ENCODE measurements around the gene CYP46A1.

Gene CYP46A1

DNA sequence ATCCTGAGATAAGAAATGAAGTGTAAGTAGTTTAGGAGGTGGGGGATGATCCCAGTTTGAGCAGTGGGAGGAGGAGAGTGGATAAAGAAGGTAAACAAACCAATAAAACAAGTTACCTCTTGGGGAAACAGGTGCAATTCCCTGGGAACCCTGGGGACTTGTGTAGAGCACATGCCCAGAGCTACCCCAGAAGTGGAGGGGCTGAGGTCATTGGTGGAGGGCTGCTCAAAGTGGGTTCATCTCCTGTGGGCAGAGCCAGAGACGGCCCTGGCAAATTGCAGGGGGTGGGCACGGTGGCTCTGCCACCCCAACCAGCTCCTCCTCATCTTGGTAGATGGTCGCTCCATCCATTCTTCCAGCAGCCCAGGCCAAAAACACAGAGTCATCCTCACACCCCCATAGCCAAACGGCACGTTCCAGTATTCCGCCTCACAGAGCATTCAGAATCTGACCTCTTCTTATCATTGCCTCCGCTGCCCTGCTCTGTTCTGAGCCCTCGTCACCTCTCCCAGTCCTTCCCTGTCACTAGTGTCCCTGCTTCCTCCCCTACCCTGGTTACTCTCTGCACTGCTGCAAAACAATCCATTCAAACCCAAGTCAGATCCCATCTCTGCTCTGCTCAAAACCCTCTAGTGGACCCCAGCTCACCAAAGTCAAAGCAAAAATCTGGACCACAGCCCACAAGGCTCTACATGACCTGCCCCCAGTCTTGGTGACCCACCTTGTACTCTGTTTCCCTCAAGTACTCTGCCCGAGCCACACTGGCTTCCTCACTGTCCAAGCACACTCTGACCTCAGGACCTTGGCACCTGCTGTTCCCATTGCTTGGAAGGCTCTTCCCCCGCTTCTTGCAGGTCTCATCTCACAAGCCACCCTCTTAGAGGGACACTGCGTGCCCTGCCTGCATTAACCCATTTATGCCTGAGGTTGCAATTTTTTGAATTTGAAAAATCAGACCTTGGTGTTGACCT, 5.5 kb downstream of the CYP46A1 start:
- DNase-seq, result no peak

DNA sequence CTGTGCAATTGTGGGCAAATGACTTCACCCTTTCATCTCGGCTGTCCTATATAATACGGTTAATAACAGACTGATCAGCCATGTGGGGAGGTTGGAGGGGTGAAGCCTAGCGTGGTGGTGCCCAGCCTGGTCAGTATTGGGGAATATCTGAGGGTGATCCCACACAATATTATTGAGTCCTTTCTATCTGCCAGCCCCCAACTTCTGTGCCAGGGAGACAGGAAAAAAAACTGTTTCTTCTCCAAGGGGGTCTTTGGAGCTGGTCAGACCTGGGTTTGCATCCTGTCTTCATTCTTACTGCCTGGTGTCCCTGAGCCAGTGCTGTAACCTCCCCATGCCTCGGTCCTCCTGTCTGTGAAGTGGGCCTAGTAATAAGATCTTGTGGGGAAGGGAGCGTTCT, 6.5 kb downstream of the CYP46A1 start:
- DNase-seq, result no peak

DNA sequence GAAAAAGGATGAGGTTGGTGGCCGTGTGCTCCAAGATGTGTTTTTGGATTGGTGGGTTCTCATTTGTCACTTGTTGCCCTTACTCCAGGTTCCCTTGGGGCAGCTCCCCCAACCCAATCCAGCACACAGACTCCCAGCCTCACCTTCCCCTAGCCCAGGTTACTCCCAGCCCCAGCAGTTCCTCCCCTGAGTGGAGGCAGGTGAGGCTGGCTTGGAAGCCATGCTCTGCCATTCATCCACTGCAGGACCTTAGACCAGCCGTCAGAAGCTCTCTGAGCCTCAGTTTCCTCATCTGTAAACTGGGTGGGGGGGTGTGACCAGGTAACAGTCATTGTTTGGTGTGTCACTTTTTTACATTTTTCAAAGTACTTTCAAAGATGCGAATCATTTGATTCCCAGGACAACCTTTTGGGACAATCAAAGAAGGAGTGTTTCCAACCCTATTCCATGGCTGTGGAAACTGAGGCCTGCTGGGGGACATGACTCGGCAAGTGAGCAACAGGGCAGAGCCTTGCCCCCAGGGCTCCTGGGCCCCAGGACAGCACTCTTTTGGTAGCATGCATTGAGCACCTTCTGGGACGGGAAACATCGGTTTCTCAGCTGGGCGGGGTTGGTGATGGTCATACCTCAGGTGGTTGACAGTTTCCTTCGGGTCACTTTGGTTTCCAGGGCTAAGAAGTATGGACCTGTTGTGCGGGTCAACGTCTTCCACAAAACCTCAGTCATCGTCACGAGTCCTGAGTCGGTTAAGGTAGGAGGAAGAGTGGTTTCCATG, 7.2 kb downstream of the CYP46A1 start:
- DNase-seq, result no peak

DNA sequence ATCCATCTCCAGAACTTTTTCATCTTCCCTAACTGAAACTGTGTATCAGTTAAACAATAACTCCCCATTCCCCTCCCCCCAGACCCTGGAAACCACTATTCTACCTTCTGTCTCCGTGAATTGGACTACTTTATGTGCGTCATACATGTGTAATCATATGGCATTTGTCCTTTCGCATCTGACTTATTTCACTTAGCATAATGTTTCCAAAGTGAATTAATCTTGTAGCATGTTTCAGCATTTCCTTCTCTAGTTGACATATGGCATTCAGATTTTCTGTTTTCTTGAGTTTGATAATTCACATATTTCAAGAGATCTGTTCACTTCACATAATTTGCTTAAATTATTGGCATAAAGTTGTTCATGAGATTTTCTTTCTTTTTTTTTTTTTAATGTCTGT, 9.8 kb downstream of the CYP46A1 start:
- no peak for DNase-seq

DNA sequence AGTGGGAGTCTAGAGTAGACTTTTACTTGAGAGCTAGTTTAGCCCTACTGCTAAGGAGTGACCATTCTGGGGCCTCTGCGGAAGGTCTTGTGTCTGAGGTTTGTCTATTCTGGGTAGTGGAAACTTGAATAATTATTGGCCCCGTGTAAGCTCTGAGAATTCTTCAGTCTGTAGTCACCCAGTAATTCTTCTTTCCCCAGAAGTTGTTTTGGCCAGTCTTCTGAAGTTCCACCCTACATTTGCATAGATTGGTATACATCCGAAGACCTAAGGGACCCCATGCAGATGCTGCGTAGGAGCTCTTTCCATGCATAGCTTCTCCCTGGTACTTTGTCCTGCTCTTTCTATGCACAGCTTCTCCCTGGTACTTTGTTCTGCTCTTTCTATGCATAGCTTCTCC, 12.8 kb downstream of the CYP46A1 start:
- DNase-seq, result no peak

- no peak for DNase-seq
Observed at GRCh38 chr14:99698236-99698635, 14.1 kb downstream of the CYP46A1 start.

DNA sequence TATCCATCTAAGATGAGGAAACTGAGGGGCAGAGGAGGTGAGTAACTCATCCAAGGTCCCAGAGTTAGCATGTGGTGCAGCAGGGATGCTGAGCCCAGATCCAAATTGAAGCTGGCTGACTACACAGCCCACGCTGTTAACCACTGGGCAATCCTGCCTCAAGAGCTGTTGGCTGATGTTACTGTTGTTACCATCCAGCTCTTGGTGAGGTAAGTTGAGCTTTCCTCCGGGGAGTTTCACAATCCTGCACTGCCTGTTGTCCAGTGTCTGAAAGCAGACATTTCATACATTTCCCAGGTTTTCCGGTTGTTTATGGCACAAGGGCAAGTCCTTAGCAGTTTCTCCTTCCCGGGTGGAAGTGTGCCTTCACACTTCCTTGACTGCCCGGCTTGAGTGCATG, 14.5 kb downstream of the CYP46A1 start:
- DNase-seq, result no peak

DNA sequence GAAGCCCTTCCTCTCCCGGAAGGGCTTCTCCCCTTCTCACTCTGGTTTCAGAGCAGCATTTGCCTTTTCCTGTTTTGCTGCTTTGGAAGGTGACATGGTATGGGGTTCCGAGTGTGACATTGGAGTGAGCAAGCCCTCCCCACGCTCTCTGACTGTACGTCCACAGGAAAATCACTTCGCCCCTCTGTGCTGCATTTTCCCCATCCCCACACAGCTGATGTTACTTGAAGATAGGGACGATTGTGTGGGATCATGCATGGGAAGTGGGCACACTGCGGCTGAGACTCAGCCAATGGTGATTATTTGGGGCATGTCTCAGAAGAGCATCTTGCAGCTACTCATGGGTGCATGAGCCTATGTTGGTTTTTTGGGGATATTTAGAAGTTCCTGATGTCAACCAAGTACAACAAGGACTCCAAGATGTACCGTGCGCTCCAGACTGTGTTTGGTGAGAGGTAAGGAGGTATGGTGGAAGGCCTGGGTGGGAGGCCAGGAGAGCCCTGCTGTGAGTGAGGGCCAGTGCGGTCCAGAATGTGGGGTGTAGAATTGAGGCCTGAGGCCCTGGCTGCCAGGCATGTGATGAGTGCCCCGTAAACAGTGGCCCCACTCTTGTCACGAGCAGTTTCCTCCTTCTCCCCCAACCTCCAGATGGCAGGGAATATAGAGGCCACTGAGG, 15.1 kb downstream of the CYP46A1 start:
- DNase-seq, result no peak

DNA sequence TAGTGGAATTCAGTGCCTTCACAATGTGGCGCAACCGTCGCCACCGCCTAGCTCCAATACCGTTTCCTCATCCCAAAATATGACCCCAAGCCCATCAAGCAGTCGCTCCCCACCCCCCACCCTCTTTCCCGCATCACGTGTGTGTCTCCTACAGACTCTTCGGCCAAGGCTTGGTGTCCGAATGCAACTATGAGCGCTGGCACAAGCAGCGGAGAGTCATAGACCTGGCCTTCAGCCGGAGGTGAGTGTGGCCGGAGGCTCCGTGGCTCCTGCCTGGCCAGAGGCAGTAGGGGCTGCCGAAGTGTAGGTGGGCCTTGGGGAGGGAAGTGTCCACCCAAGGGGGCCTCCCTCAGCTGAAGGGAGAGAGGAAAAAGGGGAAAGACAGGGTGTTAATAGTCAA, 15.8 kb downstream of the CYP46A1 start:
- DNase-seq, result no peak

- DNase-seq, result no peak
Observed at GRCh38 chr14:99700379-99700778, 16.3 kb downstream of the CYP46A1 start.

DNA sequence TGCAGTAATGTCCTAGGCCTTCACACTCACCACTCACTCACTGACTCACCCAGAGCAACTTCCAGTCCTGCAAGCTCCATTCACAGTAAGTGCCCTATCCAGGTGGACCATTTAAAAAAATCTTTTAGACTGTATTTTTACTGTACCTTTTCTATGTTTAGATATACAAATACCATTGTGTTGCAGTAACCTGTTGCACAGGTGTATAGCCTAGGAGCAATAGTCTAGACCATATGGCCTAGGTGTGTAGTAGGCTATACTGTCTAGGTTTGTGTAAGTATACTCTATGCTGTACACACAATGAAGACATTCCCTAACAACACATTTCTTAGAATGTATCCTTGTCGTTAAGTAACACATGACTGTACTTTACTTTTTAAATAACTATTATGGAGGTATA, 17.2 kb downstream of the CYP46A1 start:
- DNase-seq, result no peak

DNA sequence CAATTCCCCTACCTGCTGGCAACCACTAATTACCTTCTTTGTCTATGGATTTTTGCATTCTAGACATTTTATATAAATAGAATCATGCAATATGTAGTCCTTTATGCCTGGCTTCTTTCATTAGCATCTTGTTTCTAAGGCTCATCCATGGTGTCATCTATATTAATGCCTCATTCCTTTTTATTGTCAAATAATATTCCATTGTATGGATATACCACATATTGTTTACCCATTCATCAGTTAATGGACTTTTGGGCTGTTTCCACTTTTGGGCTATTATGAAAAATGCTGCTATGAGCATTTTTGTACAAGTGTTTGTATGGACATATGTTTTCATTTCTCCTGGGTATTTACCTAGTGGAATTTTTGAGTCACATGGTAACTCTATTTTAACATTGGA, 18.0 kb downstream of the CYP46A1 start:
- DNase-seq, result no peak

GRCh38 chr14:99703381-99703780, 19.3 kb downstream of the CYP46A1 start:
- no peak for DNase-seq

GRCh38 chr14:99704037-99704436, 19.9 kb downstream of the CYP46A1 start:
- no peak for DNase-seq

DNA sequence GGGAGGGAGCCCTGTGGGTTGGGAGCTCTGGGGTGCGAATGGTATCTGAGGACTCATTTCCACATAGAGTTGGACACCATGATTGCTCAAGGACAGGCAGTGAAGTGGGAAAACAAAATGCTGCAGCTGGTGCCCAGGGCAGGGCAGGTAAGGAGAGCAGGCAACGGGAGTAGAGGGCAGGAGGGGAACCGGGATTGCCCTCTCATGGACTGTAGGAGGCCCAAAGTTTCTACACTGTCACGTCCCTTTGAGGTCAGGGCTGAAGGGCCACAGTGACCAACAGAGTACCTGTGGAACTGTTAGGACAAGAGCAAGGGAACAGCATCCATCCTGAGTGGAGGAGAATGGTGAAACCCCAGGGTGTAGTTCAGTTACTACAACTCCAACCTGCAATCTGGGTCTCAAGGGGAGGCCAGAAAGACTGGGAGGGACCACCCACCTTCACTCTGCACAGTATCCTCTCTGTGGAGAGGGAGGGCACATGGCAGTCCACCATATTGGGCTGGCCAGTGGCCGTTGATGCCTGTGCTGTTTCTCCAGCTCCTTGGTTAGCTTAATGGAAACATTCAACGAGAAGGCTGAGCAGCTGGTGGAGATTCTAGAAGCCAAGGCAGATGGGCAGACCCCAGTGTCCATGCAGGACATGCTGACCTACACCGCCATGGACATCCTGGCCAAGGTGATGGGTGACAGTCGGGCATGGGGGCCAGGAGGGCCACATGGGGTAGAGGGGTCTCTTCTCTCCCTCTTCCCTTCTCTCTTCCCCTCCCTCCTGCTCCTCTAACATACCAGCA, 22.2 kb downstream of the CYP46A1 start:
- no peak for DNase-seq

GRCh38 chr14:99707420-99707819, 23.3 kb downstream of the CYP46A1 start:
- DNase-seq, result no peak

- DNase-seq, result no peak
Observed at GRCh38 chr14:99707921-99708320, 23.8 kb downstream of the CYP46A1 start.

DNA sequence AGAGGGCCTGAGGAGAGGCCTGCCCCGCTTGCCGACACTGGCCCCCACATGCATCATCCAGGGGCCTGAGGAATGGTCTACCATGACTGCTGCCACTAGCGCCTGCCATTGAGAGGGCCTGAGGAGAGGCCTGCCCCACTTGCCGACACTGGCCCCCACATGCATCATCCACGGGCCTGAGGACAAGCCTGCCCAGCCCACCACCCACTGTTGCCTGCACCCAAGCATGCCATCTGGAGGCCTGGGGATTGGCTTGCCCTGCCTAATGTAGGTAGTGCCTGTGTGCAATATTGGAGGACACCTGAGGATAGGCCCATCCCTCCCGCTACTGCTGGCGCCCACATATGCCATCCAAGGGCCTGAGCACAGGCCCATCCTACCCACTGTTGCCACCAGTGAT, 24.4 kb downstream of the CYP46A1 start:
- no peak for DNase-seq

- DNase-seq, result no peak
Observed at GRCh38 chr14:99713972-99714371, 29.9 kb downstream of the CYP46A1 start.

GRCh38 chr14:99715266-99716000, 31.3 kb downstream of the CYP46A1 start:
- DNase-seq, result no peak

DNA sequence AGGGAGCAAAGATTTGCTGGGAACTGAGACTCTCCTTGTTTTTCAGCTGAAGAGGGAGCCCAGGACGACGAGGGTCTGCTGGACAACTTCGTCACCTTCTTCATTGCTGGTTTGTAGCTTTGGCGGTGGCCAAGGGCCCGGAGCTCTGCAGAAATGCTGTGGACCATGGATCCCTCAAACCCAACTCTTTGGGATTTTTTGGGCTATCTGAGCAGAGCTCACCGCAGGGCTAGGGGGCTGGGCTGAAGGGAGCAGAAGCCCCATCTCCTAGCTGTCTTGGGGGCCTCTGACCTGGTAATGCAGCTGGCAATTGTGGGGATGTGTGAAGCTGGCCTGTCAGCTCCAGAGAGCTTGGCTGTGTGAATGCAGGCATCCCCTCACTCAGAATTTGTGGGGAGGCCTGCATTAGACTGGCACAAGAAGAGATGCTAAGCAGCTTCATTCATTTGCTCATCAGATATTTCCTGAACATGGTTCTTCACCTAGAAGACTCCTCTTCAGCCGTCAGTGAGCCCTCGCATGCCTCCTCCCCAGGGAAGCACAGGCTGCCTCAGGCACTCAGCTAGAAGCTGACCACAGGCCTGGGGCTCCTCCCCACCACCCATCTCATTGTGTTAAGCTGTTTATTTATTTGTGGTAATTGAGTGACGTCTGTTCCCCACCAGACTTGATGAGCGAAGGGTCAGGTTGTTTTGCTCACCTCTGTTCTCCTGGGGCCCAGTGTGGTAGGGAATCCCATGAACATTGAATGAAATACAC, 32.2 kb downstream of the CYP46A1 start:
- DNase-seq, result no peak

Measured in activated CD4-positive, alpha-beta T cell treated with anti-CD3 and anti-CD28 coated beads for 1 hour (primary cell).